Spleen (tissue), 11 donors: ENCODE data around the gene TENT5C. TPM values are rescaled to one million over a fixed set of nuclear protein-coding genes. Genes with fewer than 3 reads are reported as not detected.

Experiments
- DNase-seq: peaks from one replicate; pipeline ENCODE4 v3.0.0-alpha.2; 2020
- H3K27ac ChIP-seq, 8 donors: fragments of 200-600 bp; sonication (generic) in 7 of 8; 1 replicate in 4 of 8; 2 replicates in 4 of 8; pipeline versions ENCODE4 v1.5.0 to v1.8.0; 2016 to 2021; ENCODE audit warnings: inconsistent platforms in 4 of 8, mild to moderate bottlenecking in 4 of 8, moderate library complexity in 1 of 8
- H3K27me3 ChIP-seq, 7 donors: fragments of 200-600 bp; sonication (generic) in 6 of 7; replicated peaks in 1 of 7; 1 replicate in 4 of 7; 2 replicates in 3 of 7; pipeline versions ENCODE4 v1.5.0 to v1.8.0; 2016 to 2021; ENCODE audit warnings: inconsistent platforms in 3 of 7, mild to moderate bottlenecking in 1 of 7
- H3K36me3 ChIP-seq, 6 donors: fragments of 200-600 bp; sonication (generic) in 5 of 6; 1 replicate in 4 of 6; 2 replicates in 2 of 6; pipeline versions ENCODE4 v1.5.0 to v1.8.0; 2016 to 2021; ENCODE audit warnings: inconsistent platforms in 2 of 6
- H3K4me1 ChIP-seq, 6 donors: fragments of 200-600 bp; sonication (generic) in 5 of 6; 1 replicate in 3 of 6; 2 replicates in 3 of 6; pipeline versions ENCODE4 v1.5.0 to v1.8.0; 2016 to 2021; ENCODE audit warnings: inconsistent platforms in 3 of 6
- H3K4me3 ChIP-seq, 8 donors: fragments of 200-600 bp; sonication (generic) in 7 of 8; 1 replicate in 4 of 8; 2 replicates in 4 of 8; pipeline versions ENCODE4 v1.5.0 to v1.8.0; 2016 to 2021; ENCODE audit warnings: inconsistent platforms in 4 of 8, mild to moderate bottlenecking in 4 of 8, moderate library complexity in 2 of 8
- H3K9me3 ChIP-seq, 8 donors: fragments of 200-600 bp; sonication (generic) in 7 of 8; 1 replicate in 4 of 8; 2 replicates in 4 of 8; pipeline versions ENCODE4 v1.5.0 to v1.8.0; 2016 to 2021; ENCODE audit warnings: inconsistent platforms in 4 of 8
- CTCF ChIP-seq, 11 experiments: fragments of 200-600 bp in 7 of 11; fragments of 450-650 bp in 4 of 11; sonication (generic) in 4 of 11; IDR thresholded peaks in 8 of 11; conservative IDR thresholded peaks in 3 of 11; 1 replicate in 7 of 11; 2 replicates in 4 of 11; pipeline versions ENCODE4 v1.4.0 to v1.8.0; 2016 to 2021; ENCODE audit warnings: antibody characterized with exemption in 11 of 11, inconsistent platforms in 4 of 11, mild to moderate bottlenecking in 1 of 11
- POLR2A ChIP-seq, 3 donors: fragments of 450-650 bp; IDR thresholded peaks; one replicate each; pipeline ENCODE4 v1.5.1; 2017; ENCODE audit warnings: antibody characterized with exemption in 3 of 3, mild to moderate bottlenecking in 1 of 3
- POLR2AphosphoS5 ChIP-seq, 3 donors: sonication (generic); formaldehyde crosslinking; IDR thresholded peaks; one replicate each; pipeline ENCODE4 v1.5.1; 2017; ENCODE audit warnings: antibody characterized with exemption in 3 of 3
- WGBS, 5 donors: extraction: QIAGEN DNeasy Blood & Tissue Kit in 3 of 5; methylation state at CpG; one replicate each; pipeline versions ENCODE4 v1.1.5 to v1.1.7; 2013 to 2018; 5-methylcytosine and 5-hydroxymethylcytosine counted together
- intact Hi-C: fragments of 100-400 bp; cut with DNase I; formaldehyde crosslinking; loops from one replicate; pipeline ENCODE4 v1.15.0; 2023; ENCODE audit warnings: low total_unique reads
- polyA plus RNA-seq, 3 donors: library from polyadenylated mRNA; stranded (reverse); fragments of 200-250 nt; gene quantifications; one replicate each; pipeline ENCODE4 v1.2.1, GENCODE V29; 2013
- total RNA-seq, 7 donors: library from RNA; depleted of rRNA in 3 of 7; stranded (reverse); fragments of >200 nt in 3 of 7; fragmentation: NEBNext Ultra II Directional in 4 of 7; extraction: Animal tissue kit (Norgen Biotek cat#: 25700) in 4 of 7; gene quantifications; one replicate each; pipeline versions ENCODE4 v1.1.0 to v1.2.1, GENCODE V29; 2016 to 2021
- donor health status: healthy with polysubstance abuse.
- donor health status: DM: no; HTN: no; CAD: no; lungs with moderate emphysema.
- donor health status: DM: no; HTN: no; CAD: no.
- donor health status: Bipolar disorder and iron deficiency.
- donor health status: healthy.
- donor health status: DM: no; HTN: no; CAD: no.
- donor health status: DM: yes; HTN: yes; CAD: no.

TENT5C gene
- total and polyA plus RNA-seq, 10 donors = 5.6 to 181 (median 37.0) TPM

- Histone ChIP-seq H3K27me3 (no peaks in the 10 kb centered on the region), H3K4me3 (no peak overlapping the region), H3K27ac (peak overlapping the region in 6 of 8 donors; percentile 37 to 75 (median 46)), H3K4me1 (peaks cover 0 to 15% (median 1%) of the 10 kb centered on the region in 6 donors), H3K36me3 (no peaks in the 10 kb centered on the region), H3K9me3 (no peaks in the 10 kb centered on the region)
- no peak for DNase-seq
- WGBS, 5 donors = 57 to 78% (median 70%) methylated on average over 4 to 5 of the region's 5 CpGs
- TF ChIP-seq POLR2AphosphoS5 (IDR thresholded peaks at IDR 0.05) (no peak), CTCF (IDR thresholded peaks at IDR 0.05 in 8 of 11, conservative IDR thresholded peaks at IDR 0.05 in 3 of 11) (no peak), POLR2A (IDR thresholded peaks at IDR 0.05) (no peak)
- intact Hi-C loops = no loop called here
Observed at GRCh38 chr1:117596023-117596720, 9.7 kb upstream of the TENT5C start.

GRCh38 chr1:117598489-117598888 is 7.4 kb upstream of the TENT5C start:
- Histone ChIP-seq H3K36me3 (no peaks in the 10 kb centered on the region), H3K27me3 (no peaks in the 10 kb centered on the region), H3K27ac (no peak overlapping the region), H3K4me3 (no peak overlapping the region), H3K4me1 (peaks cover 0 to 15% (median 1%) of the 10 kb centered on the region in 6 donors), H3K9me3 (no peaks in the 10 kb centered on the region)
- TF ChIP-seq POLR2A (IDR thresholded peaks at IDR 0.05) (no peak), POLR2AphosphoS5 (IDR thresholded peaks at IDR 0.05) (no peak), CTCF (IDR thresholded peaks at IDR 0.05 in 8 of 11, conservative IDR thresholded peaks at IDR 0.05 in 3 of 11) (no peak)
- DNase-seq = no peak
- 75 to 94% (median 85%) methylated on average over 6 of the region's 6 CpGs for WGBS, 5 donors
- intact Hi-C loops = no loop called here

- Histone ChIP-seq H3K27ac (no peak overlapping the region), H3K4me3 (no peak overlapping the region), H3K9me3 (no peaks in the 10 kb centered on the region), H3K4me1 (peaks cover 0 to 15% (median 2%) of the 10 kb centered on the region in 6 donors), H3K36me3 (no peaks in the 10 kb centered on the region), H3K27me3 (no peaks in the 10 kb centered on the region)
- WGBS, 5 donors = 80 to 95% (median 90%) methylated on average over 16 of the region's 16 CpGs
- intact Hi-C loops = no loop called here
- TF ChIP-seq POLR2A (IDR thresholded peaks at IDR 0.05) (no peak), POLR2AphosphoS5 (IDR thresholded peaks at IDR 0.05) (no peak), CTCF (IDR thresholded peaks at IDR 0.05 in 8 of 11, conservative IDR thresholded peaks at IDR 0.05 in 3 of 11) (no peak)
- no peak for DNase-seq
Observed at GRCh38 chr1:117599286-117600221, 6.3 kb upstream of the TENT5C start.
